HepG2 (cell line): ENCODE data around the gene CHST13. TPM values are rescaled to one million over a fixed set of nuclear protein-coding genes. Genes with fewer than 3 reads are reported as not detected.

Experiments
- ATAC-seq: fragments of 200-7000 bp; cut with Tn5 transposase; 3 replicates; pipeline ENCODE4 v1.9.1; 2020; ENCODE audit warnings: mild to moderate bottlenecking, moderate library complexity
- BruUV-seq: library from RNA; stranded (reverse); fragments of 400-500 nt; replicated peaks from 2 replicates; lab custom pipeline; 2021; lab: Mats Ljungman, UMichigan
- CTCF ChIA-PET: fragments of 300-600 bp; formaldehyde crosslinking; extraction: SDS; loops from one replicate; lab custom pipeline; 2021; ENCODE audit warnings: low total read pairs, inconsistent platforms, low intra/inter-chr PET ratio; lab: Yijun Ruan, JAX
- POLR2A ChIA-PET: fragments of 350-600 bp; sonication (Branson Sonifier 250); formaldehyde crosslinking; loops from one replicate; lab custom pipeline; 2020; ENCODE audit warnings: antibody characterized with exemption, inconsistent platforms; lab: Yijun Ruan, JAX
- DNase-seq: peaks from one replicate; pipeline ENCODE4 v3.0.0-alpha.2; 2015; ENCODE audit warnings: low spot score
- FAIRE-seq: peaks from 3 replicates; lab custom pipeline; 2011; peaks lifted over from hg19 to GRCh38; lab: Jason Lieb, UNC
- H2AFZ ChIP-seq: one replicate; pipeline ENCODE4 v1.6.1; 2011; ENCODE audit warnings: low read length, inconsistent platforms
- H3K27ac ChIP-seq: fragments of 300-600 bp; 3 replicates; pipeline ENCODE4 v1.8.0; 2011; ENCODE audit warnings: mixed run types, mild to moderate bottlenecking, mixed read lengths, low read length, inconsistent platforms; ENCODE audit not compliant: insufficient read depth; ENCODE audit errors: extremely low read length
- H3K27me3 ChIP-seq, 2 experiments: fragments of 200-600 bp in 1 of 2; 2 replicates in 1 of 2; 3 replicates in 1 of 2; pipeline versions ENCODE4 v1.6.0 to v1.8.0; 2011; ENCODE audit warnings: low read length in 2 of 2, mild to moderate bottlenecking in 2 of 2, moderate library complexity in 2 of 2, inconsistent platforms in 1 of 2; ENCODE audit not compliant: insufficient read depth in 2 of 2, control insufficient read depth in 1 of 2
- H3K36me3 ChIP-seq, 2 experiments: fragments of 200-600 bp in 1 of 2; replicated peaks in 1 of 2; 2 replicates in 1 of 2; 3 replicates in 1 of 2; pipeline versions ENCODE4 v1.5.1 to v1.8.0; 2011; ENCODE audit warnings: low read length in 2 of 2, inconsistent platforms in 1 of 2; ENCODE audit not compliant: insufficient read depth in 2 of 2, control insufficient read depth in 1 of 2
- H3K4me1 ChIP-seq: 2 replicates; pipeline ENCODE4 v1.5.1; 2012; ENCODE audit warnings: low read length, inconsistent platforms; ENCODE audit not compliant: insufficient read depth
- H3K4me2 ChIP-seq: 2 replicates; pipeline ENCODE4 v1.6.0; 2011; ENCODE audit warnings: low read depth, low read length, inconsistent platforms
- H3K4me3 ChIP-seq, 3 experiments: fragments of 200-600 bp in 1 of 3; sonication (generic), shearing (Covaris generic) in 1 of 3; replicated peaks in 1 of 3; 2 replicates each; pipeline ENCODE4 v1.5.1; 2011 to 2016; ENCODE audit warnings: low read length in 3 of 3, inconsistent platforms in 2 of 3, low read depth in 2 of 3, mild to moderate bottlenecking in 2 of 3, control low read depth in 1 of 3, mixed read lengths in 1 of 3; ENCODE audit not compliant: insufficient read depth in 1 of 3
- H3K79me2 ChIP-seq: one replicate; pipeline ENCODE4 v1.6.1; 2011; ENCODE audit warnings: low read length, inconsistent platforms; ENCODE audit not compliant: insufficient read depth
- H3K9ac ChIP-seq: 2 replicates; pipeline ENCODE4 v1.6.0; 2011; ENCODE audit warnings: mild to moderate bottlenecking, low read depth, low read length, inconsistent platforms; ENCODE audit not compliant: insufficient read depth
- H3K9me3 ChIP-seq: 2 replicates; pipeline ENCODE4 v1.5.1; 2012; ENCODE audit warnings: mild to moderate bottlenecking, low read length
- H4K20me1 ChIP-seq: 2 replicates; pipeline ENCODE4 v1.6.0; 2011; ENCODE audit warnings: inconsistent platforms, mild to moderate bottlenecking, low read length, moderate library complexity; ENCODE audit not compliant: insufficient read depth
- MYNN ChIP-seq: sonication (generic); formaldehyde crosslinking; IDR thresholded peaks from 2 replicates; pipeline ENCODE4 v1.4.0; 2020; ENCODE audit warnings: mild to moderate bottlenecking, low read depth, missing genetic modification reagents
- SIX4 ChIP-seq: sonication (generic); formaldehyde crosslinking; IDR thresholded peaks from 2 replicates; pipeline ENCODE4 v1.4.0; 2020; ENCODE audit warnings: missing genetic modification reagents
- ZFX ChIP-seq: sonication (generic); formaldehyde crosslinking; IDR thresholded peaks from 2 replicates; pipeline ENCODE4 v1.4.0; 2020; ENCODE audit warnings: mild to moderate bottlenecking, low read depth, missing genetic modification reagents, moderate library complexity
- ZNF253 ChIP-seq: sonication (generic); formaldehyde crosslinking; IDR thresholded peaks from 2 replicates; pipeline ENCODE4 v1.8.0; 2022; ENCODE audit warnings: mild to moderate bottlenecking, missing genetic modification reagents, borderline replicate concordance
- ZNF879 ChIP-seq: sonication (generic); formaldehyde crosslinking; IDR thresholded peaks from 2 replicates; pipeline ENCODE4 v1.8.1; 2023; ENCODE audit warnings: missing genetic modification reagents
- WGBS: methylation state at CpG from one replicate; pipeline ENCODE4 v1.1.6; 2017; ENCODE audit warnings: low lambda C conversion rate; 5-methylcytosine and 5-hydroxymethylcytosine counted together
- in situ Hi-C: cut with HindIII; loops from 2 replicates; pipeline ENCODE4 v1.10.0; 2017; ENCODE audit warnings: low pct_unique_long_range_greater_than_20kb; ENCODE audit not compliant: extremely low pct_ligation_motif_present
- intact Hi-C: fragments of 100-400 bp; cut with micrococcal nuclease; formaldehyde crosslinking; loops from one replicate; pipeline ENCODE4 v1.10.0; 2022; ENCODE audit not compliant: unreplicated experiment
- polyA plus RNA-seq, 8 experiments: library from polyadenylated mRNA; depleted of rRNA in 3 of 8; stranded (reverse) in 7 of 8; unstranded in 1 of 8; fragments of >200 nt; fragmentation: Illumina TruSeq in 4 of 8; extraction: Trizol in 4 of 8; gene quantifications; 2 replicates each; pipeline versions ENCODE4 v1.2.1 to v1.2.3, GENCODE V29; 2011 to 2016; ENCODE audit warnings: low read depth in 4 of 8, missing spikeins in 1 of 8, mixed read lengths in 1 of 8; ENCODE audit not compliant: insufficient read depth in 1 of 8
- total RNA-seq, 5 experiments: library from RNA; depleted of rRNA; stranded (reverse); fragments of >200 nt; fragmentation: Illumina TruSeq; extraction: Trizol; gene quantifications; 2 replicates each; pipeline ENCODE4 v1.2.3, GENCODE V29; 2016; ENCODE audit warnings: low read depth in 1 of 5
- TF ChIP-seq, protein P1 (sequence below): sonication (generic); formaldehyde crosslinking; IDR thresholded peaks from 2 replicates; pipeline ENCODE4 v1.4.0; 2020; ENCODE audit warnings: mild to moderate bottlenecking, missing genetic modification reagents
- TF ChIP-seq, protein P2 (sequence below), 2 experiments: fragments of 450-650 bp in 1 of 2; sonication (generic) in 1 of 2; formaldehyde crosslinking in 1 of 2; IDR thresholded peaks; 2 replicates each; pipeline versions ENCODE4 v1.6.1 to v1.8.0; 2016 to 2022; ENCODE audit warnings: antibody characterized with exemption in 1 of 2, mild to moderate bottlenecking in 1 of 2, missing genetic modification reagents in 1 of 2
- TF ChIP-seq, protein P3 (sequence below): sonication (generic); formaldehyde crosslinking; IDR thresholded peaks from 2 replicates; pipeline ENCODE4 v1.4.0; 2020; ENCODE audit warnings: missing genetic modification reagents

The CHST13 gene
- total and polyA plus RNA-seq, 2 of the 13 experiments (the other 11 are each of a cell fraction or from before 2014, with no cell fraction given), result 32.0 to 43.1 TPM

DNA sequence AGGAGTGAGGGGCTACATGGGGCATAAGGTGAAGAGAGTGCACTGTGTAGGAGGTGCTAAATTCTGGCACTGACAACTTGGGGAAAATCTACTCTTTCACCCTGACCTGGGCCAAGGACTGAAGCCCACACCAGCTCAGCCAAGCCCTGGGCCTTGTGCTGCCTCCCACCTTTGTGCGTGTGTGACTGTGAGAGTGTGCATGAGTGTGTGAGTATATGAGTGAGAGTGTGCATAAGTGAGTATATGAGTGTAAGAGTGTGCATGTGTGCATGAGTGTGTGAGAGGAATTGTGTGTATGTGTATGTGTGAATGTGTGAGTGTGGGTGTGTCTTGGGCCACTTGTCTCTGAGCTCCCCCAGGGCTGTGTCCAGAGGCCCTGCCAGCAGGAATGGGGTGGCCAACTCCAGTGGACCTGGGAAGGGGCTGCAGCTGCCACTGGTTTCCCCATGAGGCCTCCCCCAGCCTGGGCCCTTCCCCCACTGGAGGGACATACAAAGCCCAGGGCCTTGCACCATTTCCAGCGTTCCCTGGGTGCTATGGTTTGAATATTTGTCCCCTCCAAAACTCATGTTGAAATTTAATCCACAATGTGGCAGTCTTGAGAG is 19.6 kb downstream of the CHST13 start:
- H3K9ac ChIP-seq, result no peak overlapping the region
- intact Hi-C loops (no loop called here), in situ Hi-C loops (no loop called here)
- H3K4me3 ChIP-seq, result no peak overlapping the region
- no peak overlapping the region for H2AFZ ChIP-seq
- no peak for DNase-seq
- ChIA-PET CTCF (no interaction called here), POLR2A (no interaction called here)
- H3K4me2 ChIP-seq, result no peak overlapping the region
- H3K4me1 ChIP-seq, result no peaks in the 10 kb centered on the region
- no peak overlapping the region for H3K27ac ChIP-seq
- FAIRE-seq, result no peak
- no peaks in the 10 kb centered on the region for H3K9me3 ChIP-seq
- H4K20me1 ChIP-seq, result no peaks in the 10 kb centered on the region
- 87% methylated on average over 2 of the region's 2 CpGs for WGBS
- peaks cover 12 to 27% of the 10 kb centered on the region in 2 experiments for H3K36me3 ChIP-seq
- no peaks in the 10 kb centered on the region for H3K79me2 ChIP-seq
- H3K27me3 ChIP-seq, result no peaks in the 10 kb centered on the region; a peak in 1 of 5 replicates
- BruUV-seq, result no TSS peak
- ATAC-seq, result no peak
- no peak for TF ChIP-seq ZFX (CRISPR knock-in tag)
- TF ChIP-seq ZNF879 (CRISPR knock-in tag), result no peak
- no peak for TF ChIP-seq MYNN (CRISPR knock-in tag)
- TF ChIP-seq, protein P1, sequence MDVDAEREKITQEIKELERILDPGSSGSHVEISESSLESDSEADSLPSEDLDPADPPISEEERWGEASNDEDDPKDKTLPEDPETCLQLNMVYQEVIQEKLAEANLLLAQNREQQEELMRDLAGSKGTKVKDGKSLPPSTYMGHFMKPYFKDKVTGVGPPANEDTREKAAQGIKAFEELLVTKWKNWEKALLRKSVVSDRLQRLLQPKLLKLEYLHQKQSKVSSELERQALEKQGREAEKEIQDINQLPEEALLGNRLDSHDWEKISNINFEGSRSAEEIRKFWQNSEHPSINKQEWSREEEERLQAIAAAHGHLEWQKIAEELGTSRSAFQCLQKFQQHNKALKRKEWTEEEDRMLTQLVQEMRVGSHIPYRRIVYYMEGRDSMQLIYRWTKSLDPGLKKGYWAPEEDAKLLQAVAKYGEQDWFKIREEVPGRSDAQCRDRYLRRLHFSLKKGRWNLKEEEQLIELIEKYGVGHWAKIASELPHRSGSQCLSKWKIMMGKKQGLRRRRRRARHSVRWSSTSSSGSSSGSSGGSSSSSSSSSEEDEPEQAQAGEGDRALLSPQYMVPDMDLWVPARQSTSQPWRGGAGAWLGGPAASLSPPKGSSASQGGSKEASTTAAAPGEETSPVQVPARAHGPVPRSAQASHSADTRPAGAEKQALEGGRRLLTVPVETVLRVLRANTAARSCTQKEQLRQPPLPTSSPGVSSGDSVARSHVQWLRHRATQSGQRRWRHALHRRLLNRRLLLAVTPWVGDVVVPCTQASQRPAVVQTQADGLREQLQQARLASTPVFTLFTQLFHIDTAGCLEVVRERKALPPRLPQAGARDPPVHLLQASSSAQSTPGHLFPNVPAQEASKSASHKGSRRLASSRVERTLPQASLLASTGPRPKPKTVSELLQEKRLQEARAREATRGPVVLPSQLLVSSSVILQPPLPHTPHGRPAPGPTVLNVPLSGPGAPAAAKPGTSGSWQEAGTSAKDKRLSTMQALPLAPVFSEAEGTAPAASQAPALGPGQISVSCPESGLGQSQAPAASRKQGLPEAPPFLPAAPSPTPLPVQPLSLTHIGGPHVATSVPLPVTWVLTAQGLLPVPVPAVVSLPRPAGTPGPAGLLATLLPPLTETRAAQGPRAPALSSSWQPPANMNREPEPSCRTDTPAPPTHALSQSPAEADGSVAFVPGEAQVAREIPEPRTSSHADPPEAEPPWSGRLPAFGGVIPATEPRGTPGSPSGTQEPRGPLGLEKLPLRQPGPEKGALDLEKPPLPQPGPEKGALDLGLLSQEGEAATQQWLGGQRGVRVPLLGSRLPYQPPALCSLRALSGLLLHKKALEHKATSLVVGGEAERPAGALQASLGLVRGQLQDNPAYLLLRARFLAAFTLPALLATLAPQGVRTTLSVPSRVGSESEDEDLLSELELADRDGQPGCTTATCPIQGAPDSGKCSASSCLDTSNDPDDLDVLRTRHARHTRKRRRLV (CRISPR knock-in tag), result no peak
- TF ChIP-seq ZNF253 (CRISPR knock-in tag), result no peak
- TF ChIP-seq, protein P2, sequence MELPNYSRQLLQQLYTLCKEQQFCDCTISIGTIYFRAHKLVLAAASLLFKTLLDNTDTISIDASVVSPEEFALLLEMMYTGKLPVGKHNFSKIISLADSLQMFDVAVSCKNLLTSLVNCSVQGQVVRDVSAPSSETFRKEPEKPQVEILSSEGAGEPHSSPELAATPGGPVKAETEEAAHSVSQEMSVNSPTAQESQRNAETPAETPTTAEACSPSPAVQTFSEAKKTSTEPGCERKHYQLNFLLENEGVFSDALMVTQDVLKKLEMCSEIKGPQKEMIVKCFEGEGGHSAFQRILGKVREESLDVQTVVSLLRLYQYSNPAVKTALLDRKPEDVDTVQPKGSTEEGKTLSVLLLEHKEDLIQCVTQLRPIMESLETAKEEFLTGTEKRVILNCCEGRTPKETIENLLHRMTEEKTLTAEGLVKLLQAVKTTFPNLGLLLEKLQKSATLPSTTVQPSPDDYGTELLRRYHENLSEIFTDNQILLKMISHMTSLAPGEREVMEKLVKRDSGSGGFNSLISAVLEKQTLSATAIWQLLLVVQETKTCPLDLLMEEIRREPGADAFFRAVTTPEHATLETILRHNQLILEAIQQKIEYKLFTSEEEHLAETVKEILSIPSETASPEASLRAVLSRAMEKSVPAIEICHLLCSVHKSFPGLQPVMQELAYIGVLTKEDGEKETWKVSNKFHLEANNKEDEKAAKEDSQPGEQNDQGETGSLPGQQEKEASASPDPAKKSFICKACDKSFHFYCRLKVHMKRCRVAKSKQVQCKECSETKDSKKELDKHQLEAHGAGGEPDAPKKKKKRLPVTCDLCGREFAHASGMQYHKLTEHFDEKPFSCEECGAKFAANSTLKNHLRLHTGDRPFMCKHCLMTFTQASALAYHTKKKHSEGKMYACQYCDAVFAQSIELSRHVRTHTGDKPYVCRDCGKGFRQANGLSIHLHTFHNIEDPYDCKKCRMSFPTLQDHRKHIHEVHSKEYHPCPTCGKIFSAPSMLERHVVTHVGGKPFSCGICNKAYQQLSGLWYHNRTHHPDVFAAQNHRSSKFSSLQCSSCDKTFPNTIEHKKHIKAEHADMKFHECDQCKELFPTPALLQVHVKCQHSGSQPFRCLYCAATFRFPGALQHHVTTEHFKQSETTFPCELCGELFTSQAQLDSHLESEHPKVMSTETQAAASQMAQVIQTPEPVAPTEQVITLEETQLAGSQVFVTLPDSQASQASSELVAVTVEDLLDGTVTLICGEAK (IDR thresholded peaks at IDR 0.05), result no peak
- TF ChIP-seq, protein P2 (CRISPR knock-in tag; IDR thresholded peaks at IDR 0.05), result no peak
- no peak for TF ChIP-seq SIX4 (CRISPR knock-in tag)
- TF ChIP-seq, protein P3, sequence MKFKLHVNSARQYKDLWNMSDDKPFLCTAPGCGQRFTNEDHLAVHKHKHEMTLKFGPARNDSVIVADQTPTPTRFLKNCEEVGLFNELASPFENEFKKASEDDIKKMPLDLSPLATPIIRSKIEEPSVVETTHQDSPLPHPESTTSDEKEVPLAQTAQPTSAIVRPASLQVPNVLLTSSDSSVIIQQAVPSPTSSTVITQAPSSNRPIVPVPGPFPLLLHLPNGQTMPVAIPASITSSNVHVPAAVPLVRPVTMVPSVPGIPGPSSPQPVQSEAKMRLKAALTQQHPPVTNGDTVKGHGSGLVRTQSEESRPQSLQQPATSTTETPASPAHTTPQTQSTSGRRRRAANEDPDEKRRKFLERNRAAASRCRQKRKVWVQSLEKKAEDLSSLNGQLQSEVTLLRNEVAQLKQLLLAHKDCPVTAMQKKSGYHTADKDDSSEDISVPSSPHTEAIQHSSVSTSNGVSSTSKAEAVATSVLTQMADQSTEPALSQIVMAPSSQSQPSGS (CRISPR knock-in tag), result no peak
